Lung (tissue), 12 donors: Measurements from ENCODE around the gene EGFLAM. TPM values are rescaled to one million over a fixed set of nuclear protein-coding genes. Genes with fewer than 3 reads are reported as not detected.

Source experiments
- ATAC-seq: fragments of 200-7000 bp; cut with Tn5 transposase; one replicate; pipeline ENCODE4 v1.9.1; 2020; ENCODE audit warnings: moderate number of reproducible peaks; ENCODE audit not compliant: insufficient read depth, low FRiP score
- DNase-seq, 3 donors: peaks; one replicate each; pipeline ENCODE4 v3.0.0-alpha.2; 2013 to 2017
- H3K27ac ChIP-seq, 2 donors: one replicate each; pipeline ENCODE4 v1.5.1; 2013; ENCODE audit warnings: mild to moderate bottlenecking in 2 of 2, moderate library complexity in 2 of 2, control low read depth in 1 of 2, inconsistent platforms in 1 of 2, low read depth in 1 of 2, low read length in 1 of 2
- H3K27me3 ChIP-seq, 3 donors: one replicate each; pipeline ENCODE4 v1.5.1; 2013; ENCODE audit warnings: low read length in 2 of 3; ENCODE audit not compliant: control insufficient read depth in 3 of 3, insufficient read depth in 3 of 3
- H3K36me3 ChIP-seq, 4 donors: one replicate each; pipeline ENCODE4 v1.5.1; 2013; ENCODE audit warnings: low read length in 4 of 4, mild to moderate bottlenecking in 1 of 4, moderate library complexity in 1 of 4; ENCODE audit not compliant: control insufficient read depth in 4 of 4, insufficient read depth in 4 of 4
- H3K4me1 ChIP-seq, 5 donors: one replicate each; pipeline ENCODE4 v1.5.1; 2013; ENCODE audit warnings: low read length in 5 of 5, mild to moderate bottlenecking in 2 of 5, moderate library complexity in 1 of 5; ENCODE audit not compliant: control insufficient read depth in 5 of 5, insufficient read depth in 5 of 5
- H3K4me3 ChIP-seq: one replicate; pipeline ENCODE4 v1.5.1; 2013; ENCODE audit warnings: mild to moderate bottlenecking, control low read depth, moderate library complexity
- H3K9ac ChIP-seq, 2 donors: one replicate each; pipeline ENCODE4 v1.5.1; 2013; ENCODE audit warnings: low read length in 2 of 2, control low read depth in 1 of 2; ENCODE audit not compliant: insufficient read depth in 1 of 2
- H3K9me3 ChIP-seq, 4 donors: one replicate each; pipeline ENCODE4 v1.5.1; 2013; ENCODE audit warnings: low read length in 3 of 4, mild to moderate bottlenecking in 1 of 4, moderate library complexity in 1 of 4; ENCODE audit not compliant: control insufficient read depth in 4 of 4, insufficient read depth in 3 of 4
- WGBS, 2 donors: extraction: QIAGEN DNeasy Blood & Tissue Kit; methylation state at CpG; one replicate each; pipeline ENCODE4 v1.1.7; 2013; 5-methylcytosine and 5-hydroxymethylcytosine counted together
- polyA plus RNA-seq, 2 donors: library from polyadenylated mRNA; stranded (reverse); fragments of 200-250 nt; gene quantifications; one replicate each; pipeline ENCODE4 v1.2.1, GENCODE V29; 2013
- total RNA-seq, 2 donors: library from RNA; depleted of rRNA in 1 of 2; stranded (reverse); fragments of >200 nt in 1 of 2; gene quantifications; one replicate each; pipeline ENCODE4 v1.2.1, GENCODE V29; 2014 to 2021
- TF ChIP-seq, protein P1 (sequence below): IDR thresholded peaks from 2 replicates; pipeline ENCODE4 v1.5.1; 2012; ENCODE audit warnings: mild to moderate bottlenecking; ENCODE audit errors: control extremely low read depth, extremely low read depth
- donor health status: control.
- donor health status: control.
- donor health status: Bipolar disorder and iron deficiency.
- donor health status: healthy.
- donor health status: DM: yes; HTN: yes; CAD: no.

EGFLAM gene
- total and polyA plus RNA-seq, 4 donors = 0.41 to 7.6 (median 1.3) TPM

GRCh38 chr5:38400365-38400764 lies 142.0 kb downstream of the EGFLAM start:
- no peak overlapping the region for H3K27ac ChIP-seq
- no peak for DNase-seq
- no peaks in the 10 kb centered on the region for H3K36me3 ChIP-seq
- ATAC-seq = no peak
- WGBS, 2 donors = 25 to 49% methylated on average over 2 of the region's 2 CpGs
- H3K9me3 ChIP-seq = peaks cover 0 to 2% (median 0%) of the 10 kb centered on the region in 4 donors
- no peaks in the 10 kb centered on the region for H3K4me1 ChIP-seq
- no peak overlapping the region for H3K4me3 ChIP-seq
- no peak overlapping the region for H3K9ac ChIP-seq
- peaks cover 0 to 3% (median 0%) of the 10 kb centered on the region in 3 donors for H3K27me3 ChIP-seq
- TF ChIP-seq, protein P1, sequence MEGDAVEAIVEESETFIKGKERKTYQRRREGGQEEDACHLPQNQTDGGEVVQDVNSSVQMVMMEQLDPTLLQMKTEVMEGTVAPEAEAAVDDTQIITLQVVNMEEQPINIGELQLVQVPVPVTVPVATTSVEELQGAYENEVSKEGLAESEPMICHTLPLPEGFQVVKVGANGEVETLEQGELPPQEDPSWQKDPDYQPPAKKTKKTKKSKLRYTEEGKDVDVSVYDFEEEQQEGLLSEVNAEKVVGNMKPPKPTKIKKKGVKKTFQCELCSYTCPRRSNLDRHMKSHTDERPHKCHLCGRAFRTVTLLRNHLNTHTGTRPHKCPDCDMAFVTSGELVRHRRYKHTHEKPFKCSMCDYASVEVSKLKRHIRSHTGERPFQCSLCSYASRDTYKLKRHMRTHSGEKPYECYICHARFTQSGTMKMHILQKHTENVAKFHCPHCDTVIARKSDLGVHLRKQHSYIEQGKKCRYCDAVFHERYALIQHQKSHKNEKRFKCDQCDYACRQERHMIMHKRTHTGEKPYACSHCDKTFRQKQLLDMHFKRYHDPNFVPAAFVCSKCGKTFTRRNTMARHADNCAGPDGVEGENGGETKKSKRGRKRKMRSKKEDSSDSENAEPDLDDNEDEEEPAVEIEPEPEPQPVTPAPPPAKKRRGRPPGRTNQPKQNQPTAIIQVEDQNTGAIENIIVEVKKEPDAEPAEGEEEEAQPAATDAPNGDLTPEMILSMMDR = no peak

DNA sequence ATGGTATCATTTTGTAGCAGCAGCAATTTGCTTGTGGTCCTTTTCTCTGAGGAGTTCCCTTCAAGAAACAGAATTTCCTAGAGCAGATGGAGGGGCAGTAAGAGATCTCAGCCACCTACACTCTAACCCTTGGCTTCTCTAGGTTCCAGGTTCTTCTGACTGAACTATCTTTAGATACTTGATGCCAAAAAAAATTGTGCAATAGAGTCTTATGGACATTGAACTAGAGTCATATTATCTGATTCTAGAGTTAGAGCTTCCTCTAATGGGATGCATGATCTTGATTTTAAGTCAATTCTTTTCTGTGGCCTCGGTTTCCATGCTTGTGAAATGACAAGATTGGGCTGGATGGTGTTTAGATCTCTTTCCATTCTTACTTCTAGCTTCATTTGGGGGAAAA lies 142.8 kb downstream of the EGFLAM start:
- no peak overlapping the region for H3K4me3 ChIP-seq
- DNase-seq (no peak), ATAC-seq (no peak)
- TF ChIP-seq, protein P1 = no peak
- peaks cover 0 to 3% (median 0%) of the 10 kb centered on the region in 4 donors for H3K9me3 ChIP-seq
- no peaks in the 10 kb centered on the region for H3K36me3 ChIP-seq
- H3K27me3 ChIP-seq = peaks cover 0 to 3% (median 0%) of the 10 kb centered on the region in 3 donors
- WGBS, 2 donors = 44 to 86% methylated on average over 1 of the region's 1 CpG
- H3K9ac ChIP-seq = no peak overlapping the region
- no peak overlapping the region for H3K27ac ChIP-seq
- H3K4me1 ChIP-seq = no peaks in the 10 kb centered on the region

DNA sequence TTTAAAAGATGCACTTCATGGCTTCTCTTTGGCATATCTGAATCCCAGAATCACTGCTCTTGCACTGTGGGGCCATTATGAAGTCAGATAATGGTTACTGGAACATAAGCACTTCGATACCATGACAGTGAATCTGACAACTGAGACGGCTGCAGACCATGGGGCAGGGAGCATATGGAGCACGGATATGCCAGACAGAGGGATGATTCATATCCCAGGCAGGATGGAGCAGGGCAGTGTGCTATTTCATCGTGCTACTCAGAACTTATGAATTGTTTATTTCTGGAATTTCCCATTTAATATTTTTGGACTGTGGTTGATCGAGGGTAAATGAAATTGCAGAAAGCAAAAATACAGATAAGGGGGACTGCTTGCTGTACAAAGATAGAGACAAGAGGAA lies 145.0 kb downstream of the EGFLAM start:
- Histone ChIP-seq H3K27me3 (no peaks in the 10 kb centered on the region), H3K4me3 (no peak overlapping the region), H3K9me3 (peaks cover 0 to 2% (median 0%) of the 10 kb centered on the region in 4 donors), H3K36me3 (no peaks in the 10 kb centered on the region), H3K27ac (no peak overlapping the region), H3K4me1 (no peaks in the 10 kb centered on the region), H3K9ac (no peak overlapping the region)
- TF ChIP-seq, protein P1 = no peak
- WGBS, 2 donors = 58 to 73% methylated on average over 5 of the region's 5 CpGs
- ATAC-seq (no peak), DNase-seq (no peak)

DNA sequence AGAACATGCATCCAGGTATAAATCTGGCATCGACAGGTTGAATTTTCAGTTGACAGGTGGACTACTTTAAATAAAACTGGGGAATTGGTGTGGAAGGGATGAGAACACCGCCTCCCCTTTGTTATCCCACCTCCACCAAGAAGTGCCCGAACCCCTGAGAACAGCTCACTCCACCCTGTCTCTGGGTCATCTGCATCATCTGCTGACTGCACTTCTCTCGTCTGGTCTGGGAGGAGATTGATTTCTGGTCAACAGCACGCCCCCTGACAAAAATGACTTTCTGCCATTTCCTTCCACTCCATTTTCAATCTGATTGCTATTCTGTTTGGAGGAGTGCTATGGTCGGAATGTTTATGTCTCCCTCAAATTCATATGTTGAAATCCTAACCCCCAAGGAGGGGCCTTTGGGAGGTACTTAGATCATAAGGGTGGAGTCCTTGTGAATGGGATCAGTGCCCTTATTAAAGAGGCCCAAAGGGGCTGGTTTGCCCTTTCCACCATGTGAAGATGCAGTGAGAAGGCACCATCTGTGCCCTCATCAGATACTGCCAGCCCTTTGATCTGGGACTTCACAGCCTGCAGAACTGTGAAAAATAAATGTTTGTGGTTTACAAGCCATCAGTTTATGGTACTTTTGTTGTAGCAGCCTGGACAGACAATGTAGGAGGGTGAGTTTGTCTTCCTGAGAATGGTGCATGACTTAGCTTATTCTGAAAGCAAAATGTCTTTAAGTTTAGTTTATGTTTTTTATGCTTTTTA lies 145.7 kb downstream of the EGFLAM start:
- Histone ChIP-seq H3K27ac (no peak overlapping the region), H3K9ac (no peak overlapping the region), H3K4me1 (peaks cover 0 to 2% (median 0%) of the 10 kb centered on the region in 5 donors), H3K27me3 (no peaks in the 10 kb centered on the region), H3K9me3 (peaks cover 0 to 2% (median 0%) of the 10 kb centered on the region in 4 donors), H3K4me3 (no peak overlapping the region), H3K36me3 (no peaks in the 10 kb centered on the region)
- WGBS, 2 donors = 82 to 87% methylated on average over 6 of the region's 6 CpGs
- ATAC-seq = no peak
- TF ChIP-seq, protein P1 = no peak
- no peak for DNase-seq
